ENCODE measurements around the gene GLIS1. TPM values are rescaled to one million over a fixed set of nuclear protein-coding genes. Genes with fewer than 3 reads are reported as not detected.

The GLIS1 gene
- total RNA-seq, 2 experiments from 2014 or later = not detected

DNA sequence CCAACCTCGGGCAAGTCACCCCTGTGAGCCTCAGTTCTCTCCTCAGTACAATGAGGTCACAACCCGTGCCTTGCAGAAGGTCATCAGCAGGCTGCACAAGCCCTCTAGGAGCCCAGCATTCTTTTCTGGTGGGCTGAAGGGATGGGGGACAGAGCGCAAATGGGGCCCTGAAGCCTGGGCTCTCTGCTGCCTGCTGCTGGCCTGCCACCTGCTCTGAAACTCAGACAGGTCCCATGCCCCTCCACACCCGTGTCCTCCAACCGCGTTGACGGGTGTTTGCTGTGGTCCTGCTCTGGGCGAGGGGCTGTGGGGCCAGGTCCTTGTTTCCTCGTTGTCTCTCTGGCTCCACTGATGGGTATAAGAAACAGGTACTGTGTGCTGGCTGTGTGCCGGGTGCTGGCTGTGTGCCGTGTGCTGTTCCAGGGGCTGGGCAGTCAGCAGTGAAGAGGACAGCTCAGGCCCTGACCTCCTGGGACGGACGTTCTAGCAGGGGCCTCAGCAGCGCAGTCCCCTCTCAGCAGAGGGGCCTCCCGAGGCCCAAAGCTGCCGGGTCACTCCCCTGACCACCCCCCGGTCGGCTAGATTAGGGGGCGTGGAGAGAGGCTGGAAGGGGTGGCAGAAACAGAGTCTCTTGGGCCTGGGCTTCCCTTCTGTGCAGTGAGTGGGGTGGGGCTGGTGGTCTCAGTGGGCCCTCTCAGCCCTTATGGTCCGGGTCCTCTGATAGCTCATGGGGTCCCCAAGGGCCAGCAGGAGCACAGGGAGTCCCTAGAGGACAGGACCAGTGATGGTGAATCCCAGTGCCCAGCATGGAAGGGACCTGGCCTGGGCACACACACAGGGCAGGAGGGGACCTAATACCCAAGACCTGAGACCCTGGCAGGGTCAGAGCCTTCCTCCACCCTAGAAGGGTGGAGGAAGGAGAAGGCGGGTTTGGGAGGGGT is 237.6 kb downstream of the GLIS1 start:
- TF ChIP-seq, protein P1, sequence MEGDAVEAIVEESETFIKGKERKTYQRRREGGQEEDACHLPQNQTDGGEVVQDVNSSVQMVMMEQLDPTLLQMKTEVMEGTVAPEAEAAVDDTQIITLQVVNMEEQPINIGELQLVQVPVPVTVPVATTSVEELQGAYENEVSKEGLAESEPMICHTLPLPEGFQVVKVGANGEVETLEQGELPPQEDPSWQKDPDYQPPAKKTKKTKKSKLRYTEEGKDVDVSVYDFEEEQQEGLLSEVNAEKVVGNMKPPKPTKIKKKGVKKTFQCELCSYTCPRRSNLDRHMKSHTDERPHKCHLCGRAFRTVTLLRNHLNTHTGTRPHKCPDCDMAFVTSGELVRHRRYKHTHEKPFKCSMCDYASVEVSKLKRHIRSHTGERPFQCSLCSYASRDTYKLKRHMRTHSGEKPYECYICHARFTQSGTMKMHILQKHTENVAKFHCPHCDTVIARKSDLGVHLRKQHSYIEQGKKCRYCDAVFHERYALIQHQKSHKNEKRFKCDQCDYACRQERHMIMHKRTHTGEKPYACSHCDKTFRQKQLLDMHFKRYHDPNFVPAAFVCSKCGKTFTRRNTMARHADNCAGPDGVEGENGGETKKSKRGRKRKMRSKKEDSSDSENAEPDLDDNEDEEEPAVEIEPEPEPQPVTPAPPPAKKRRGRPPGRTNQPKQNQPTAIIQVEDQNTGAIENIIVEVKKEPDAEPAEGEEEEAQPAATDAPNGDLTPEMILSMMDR (IDR thresholded peaks at IDR 0.05) = no peak
- Mint-ChIP-seq H3K4me1 (ENCODE audit: low read depth) (peaks cover 5% of the 10 kb centered on the region), H3K27ac (no peak overlapping the region), H3K27me3 (no peaks in the 10 kb centered on the region), H3K9me3 (no peaks in the 10 kb centered on the region), H3K36me3 (ENCODE audit: low read depth) (no peaks in the 10 kb centered on the region), H3K4me3 (no peak overlapping the region)
- no peak for ATAC-seq
- CTCF ChIA-PET = no interaction called here
- intact Hi-C loops (cut with micrococcal nuclease) = no loop called here
- no peak for DNase-seq
- POLR2A ChIA-PET = no interaction called here

DNA sequence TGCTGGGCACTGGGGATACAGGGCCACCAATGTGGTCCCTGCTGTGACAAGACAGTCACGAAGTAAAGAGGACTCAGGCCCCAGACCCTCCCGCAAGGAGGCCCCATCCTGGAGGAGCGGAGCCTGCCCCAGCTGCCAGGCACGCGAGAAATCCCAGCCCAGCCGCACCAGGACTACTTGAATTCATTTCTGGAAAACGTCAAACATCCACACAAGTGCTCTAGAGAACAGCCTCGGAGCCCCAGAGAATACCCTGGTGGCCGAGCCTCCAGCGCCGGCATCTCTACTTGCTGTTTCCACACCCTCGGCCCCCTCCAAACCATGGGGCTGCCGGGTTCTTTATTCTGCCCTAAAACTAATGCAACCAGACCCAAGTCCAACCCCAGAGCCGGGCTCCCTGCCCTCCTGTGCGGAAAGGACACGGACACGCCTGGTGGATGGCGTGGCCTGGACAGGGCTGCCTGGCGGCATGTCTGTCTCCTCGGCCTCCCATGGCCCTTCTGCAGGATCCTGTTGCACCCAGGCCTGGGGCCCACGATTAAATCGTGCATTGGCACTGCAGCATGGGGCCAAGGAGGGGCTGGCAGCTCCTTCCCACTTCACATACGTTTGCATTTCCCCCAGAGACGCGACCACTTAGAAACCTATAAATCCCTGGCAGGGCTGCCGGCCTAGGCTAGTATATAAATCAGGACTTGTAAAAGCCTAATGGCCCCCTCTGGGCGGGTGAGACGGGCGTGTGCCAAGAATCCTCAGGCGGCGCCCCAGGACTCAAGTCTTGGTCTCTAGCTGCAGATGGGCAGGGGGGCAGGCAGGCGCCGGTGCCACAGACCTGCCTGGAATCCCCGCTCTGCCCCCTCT is 238.5 kb downstream of the GLIS1 start:
- Mint-ChIP-seq H3K4me3 (no peak overlapping the region), H3K27me3 (no peaks in the 10 kb centered on the region), H3K36me3 (ENCODE audit: low read depth) (no peaks in the 10 kb centered on the region), H3K9me3 (no peaks in the 10 kb centered on the region), H3K4me1 (ENCODE audit: low read depth) (peaks cover 5% of the 10 kb centered on the region), H3K27ac (no peak overlapping the region)
- POLR2A ChIA-PET = no interaction called here
- TF ChIP-seq, protein P1 (IDR thresholded peaks at IDR 0.05) = no peak
- ATAC-seq = no peak
- no peak for DNase-seq
- CTCF ChIA-PET = no interaction called here
- intact Hi-C loops (cut with micrococcal nuclease) = no loop called here

DNA sequence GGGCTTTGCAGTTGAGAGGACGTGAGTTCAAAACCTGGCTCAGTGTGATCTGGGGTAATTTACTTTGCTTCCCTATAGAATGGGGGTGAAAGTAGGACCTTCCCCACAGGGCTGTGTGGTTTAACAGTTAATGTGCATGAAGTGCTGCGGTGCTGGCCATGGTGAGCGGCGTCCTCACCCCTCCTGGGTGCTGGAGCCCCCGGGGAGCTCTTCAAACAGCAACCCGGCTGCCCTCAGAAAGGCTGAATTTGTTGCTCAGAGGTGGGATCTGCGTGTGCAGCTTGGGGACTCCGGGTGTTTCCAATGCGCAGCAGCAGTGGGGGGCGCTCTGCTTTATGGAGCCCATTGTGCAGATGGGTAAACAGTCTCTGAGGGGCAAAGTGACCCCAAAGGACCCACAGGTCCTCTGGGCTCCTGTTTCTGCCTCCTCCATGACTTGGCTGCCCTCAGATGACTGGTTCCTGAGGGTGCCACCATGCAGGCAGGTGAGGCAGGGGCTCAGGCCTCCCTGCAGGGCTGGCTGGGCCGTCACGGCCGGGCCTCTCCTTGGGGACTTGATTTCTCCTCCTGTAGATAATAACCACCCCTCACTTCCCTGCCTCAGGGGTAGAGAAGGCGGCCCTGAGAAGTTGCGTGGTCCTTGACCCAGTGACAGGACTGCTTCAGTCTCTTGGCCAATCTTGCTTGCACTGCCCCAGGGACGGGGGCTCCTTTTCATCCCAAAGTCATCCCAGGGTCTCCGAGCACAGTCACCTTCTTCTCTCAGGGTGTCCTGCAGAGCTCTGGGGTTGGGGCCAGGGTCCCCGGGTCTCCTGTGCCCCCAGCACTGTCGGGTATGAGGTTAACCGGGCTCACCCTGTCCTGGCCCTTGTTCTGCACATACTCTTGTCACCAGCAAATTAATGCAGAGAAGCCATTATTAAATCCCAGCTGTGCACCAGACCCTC is 239.4 kb downstream of the GLIS1 start:
- Mint-ChIP-seq H3K36me3 (ENCODE audit: low read depth) (no peaks in the 10 kb centered on the region), H3K27ac (no peak overlapping the region), H3K27me3 (no peaks in the 10 kb centered on the region), H3K4me3 (no peak overlapping the region), H3K4me1 (ENCODE audit: low read depth) (peaks cover 5% of the 10 kb centered on the region), H3K9me3 (no peaks in the 10 kb centered on the region)
- intact Hi-C loops (cut with micrococcal nuclease) = no loop called here
- CTCF ChIA-PET = interaction anchor here (1.5 kb wide), 1 partner anchor 12 kb away, joined by 7 read pairs; no protein-coding TSS in a partner anchor
- TF ChIP-seq, protein P1 (IDR thresholded peaks at IDR 0.05) = no peak
- ATAC-seq = no peak
- POLR2A ChIA-PET = no interaction called here
- no peak for DNase-seq

DNA sequence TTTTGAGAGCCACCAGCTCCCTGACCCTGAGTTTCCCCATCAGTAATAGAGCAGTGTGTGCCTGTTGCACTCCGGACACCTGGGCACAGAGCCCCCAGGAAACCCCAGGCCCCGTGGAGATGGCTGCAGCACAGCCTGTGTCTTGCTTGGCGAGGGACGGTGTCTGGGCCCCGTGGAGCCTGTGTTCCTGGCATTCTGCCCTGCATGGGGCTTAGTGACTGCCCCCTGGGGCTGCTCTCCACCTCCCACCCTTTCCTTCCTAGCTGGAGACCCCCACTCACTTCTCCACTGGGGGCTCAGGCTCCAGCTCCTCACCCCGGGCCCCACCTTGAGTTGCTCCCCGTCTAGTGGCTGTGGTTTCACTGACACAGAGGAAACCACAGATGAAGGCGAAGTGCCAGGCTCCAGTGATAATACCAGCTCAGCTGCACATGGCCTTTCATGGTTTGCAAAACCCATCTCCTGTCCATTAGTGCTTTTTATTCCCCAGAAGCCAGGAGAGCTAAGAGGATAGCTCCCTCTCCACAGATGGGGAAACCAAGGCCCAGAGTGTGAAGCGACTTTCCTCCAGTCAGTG is 240.3 kb downstream of the GLIS1 start:
- CTCF ChIA-PET = interaction anchor here (1.5 kb wide), 1 partner anchor 11 kb away, joined by 7 read pairs; no protein-coding TSS in a partner anchor
- TF ChIP-seq, protein P1 (IDR thresholded peaks at IDR 0.05) = no peak
- H3K4me3 Mint-ChIP-seq = no peak overlapping the region

More for the DNA sequence above, 240.3 kb downstream of the GLIS1 start:
- POLR2A ChIA-PET = no interaction called here
- ATAC-seq (no peak), DNase-seq (no peak)
- H3K36me3 Mint-ChIP-seq (ENCODE audit: low read depth) = no peaks in the 10 kb centered on the region
- peaks cover 5% of the 10 kb centered on the region for H3K4me1 Mint-ChIP-seq (ENCODE audit: low read depth)
- intact Hi-C loops (cut with micrococcal nuclease) = no loop called here
- no peaks in the 10 kb centered on the region for H3K9me3 Mint-ChIP-seq
- no peak overlapping the region for H3K27ac Mint-ChIP-seq
- H3K27me3 Mint-ChIP-seq = no peaks in the 10 kb centered on the region

Measured in activated CD8-positive, alpha-beta T cell treated with anti-CD3 and anti-CD28 coated beads for 36 hours (primary cell).